GM12875 (cell line): ENCODE measurements around the gene TBC1D24.
"Not testable (repeated sequence)": the region's sequence is repeated elsewhere in the genome, so short reads cannot be mapped to it uniquely, and the experiment has no call there.

Experiments
- H3K4me3 ChIP-seq: one replicate; pipeline ENCODE4 v1.5.1; 2011; ENCODE audit warnings: low read depth, low read length, control low read depth
- CTCF ChIP-seq: IDR thresholded peaks from 2 replicates; pipeline ENCODE4 v1.5.1; 2011; ENCODE audit warnings: low read depth, mild to moderate bottlenecking, control low read depth, inconsistent platforms, low read length, moderate library complexity, borderline replicate concordance; ENCODE audit not compliant: insufficient read depth

Gene TBC1D24

GRCh38 chr16:2429034-2429770, 45.7 kb upstream of the TBC1D24 start, which contains the start of gene CCNF:
Gene CCNF (plus strand): TSS chr16:2429447. CDS start chr16:2429482, 35 bp downstream.
- peak within 1 kb of the TSS; percentile 94 for H3K4me3 ChIP-seq
- no peak for TF ChIP-seq CTCF

GRCh38 chr16:2429771-2430663, 44.9 kb upstream of the TBC1D24 start:
- peak; percentile 25; the same call in 1 of the 2 replicates for TF ChIP-seq CTCF
- peak overlapping the region; percentile 94 for H3K4me3 ChIP-seq

- no peak overlapping the region for H3K4me3 ChIP-seq
- no peak; the same call in 1 of the 2 replicates for TF ChIP-seq CTCF
Observed at GRCh38 chr16:2432286-2432685, 42.6 kb upstream of the TBC1D24 start.

GRCh38 chr16:2432801-2433505, 42.0 kb upstream of the TBC1D24 start:
- no peak for TF ChIP-seq CTCF
- no peak overlapping the region for H3K4me3 ChIP-seq

GRCh38 chr16:2435236-2435635, 39.7 kb upstream of the TBC1D24 start:
- not testable (repeated sequence) for H3K4me3 ChIP-seq

GRCh38 chr16:2436110-2436509, 38.8 kb upstream of the TBC1D24 start:
- H3K4me3 ChIP-seq, result no peak overlapping the region
- TF ChIP-seq CTCF, result no peak
